Panc1 (cell line): ENCODE measurements around the gene ROR1. TPM values are rescaled to one million over a fixed set of nuclear protein-coding genes. Genes with fewer than 3 reads are reported as not detected.

Experiments
- ATAC-seq: fragments of 200-7000 bp; cut with Tn5 transposase; 2 replicates; pipeline ENCODE4 v1.9.1; 2020; ENCODE audit warnings: mild to moderate bottlenecking, moderate library complexity
- BruUV-seq: library from RNA; stranded (reverse); fragments of 400-500 nt; replicated peaks from 2 replicates; lab custom pipeline; 2021; lab: Mats Ljungman, UMichigan
- CTCF ChIA-PET: fragments of 300-600 bp; sonication (Branson Sonifier 250); formaldehyde crosslinking; loops from one replicate; lab custom pipeline; 2022; ENCODE audit warnings: antibody characterized with exemption; lab: Charles Lee
- POLR2A ChIA-PET: fragments of 300-600 bp; sonication (Branson Sonifier 250); formaldehyde crosslinking; loops from one replicate; lab custom pipeline; 2022; ENCODE audit warnings: antibody characterized with exemption; lab: Charles Lee
- DNase-seq: peaks from one replicate; pipeline ENCODE4 v3.0.0-alpha.2; 2010; ENCODE audit warnings: low read depth, low spot score
- H3K27ac ChIP-seq: 2 replicates; pipeline ENCODE4 v1.5.1; 2011; ENCODE audit warnings: mild to moderate bottlenecking, low read length, inconsistent platforms
- H3K27me3 ChIP-seq: fragments of 200-500 bp; sonication (Bioruptor generic); 2 replicates; pipeline ENCODE4 v1.6.0; 2014; ENCODE audit warnings: low read length, inconsistent platforms; ENCODE audit not compliant: control insufficient read depth, insufficient read depth
- H3K36me3 ChIP-seq: fragments of 200-500 bp; sonication (Bioruptor generic); 2 replicates; pipeline ENCODE4 v1.5.1; 2014; ENCODE audit warnings: inconsistent platforms, mild to moderate bottlenecking, low read length, moderate library complexity; ENCODE audit not compliant: control insufficient read depth, insufficient read depth
- H3K4me1 ChIP-seq: 2 replicates; pipeline ENCODE4 v1.5.1; 2011; ENCODE audit warnings: inconsistent platforms, mild to moderate bottlenecking, low read length, moderate library complexity; ENCODE audit not compliant: control insufficient read depth, insufficient read depth
- H3K4me3 ChIP-seq, 2 experiments: 2 replicates each; pipeline ENCODE4 v1.5.1; 2011 to 2012; ENCODE audit warnings: low read depth in 2 of 2, low read length in 2 of 2, mild to moderate bottlenecking in 2 of 2, inconsistent platforms in 1 of 2, moderate library complexity in 1 of 2
- H3K9me3 ChIP-seq: fragments of 200-500 bp; sonication (Bioruptor generic); 2 replicates; pipeline ENCODE4 v1.5.1; 2014; ENCODE audit warnings: low read depth, mild to moderate bottlenecking, inconsistent platforms, low read length, moderate library complexity; ENCODE audit not compliant: control insufficient read depth, insufficient read depth
- POLR2AphosphoS5 ChIP-seq: IDR thresholded peaks from 2 replicates; pipeline ENCODE4 v1.6.1; 2012; ENCODE audit warnings: mild to moderate bottlenecking, low read depth, low read length, moderate library complexity
- SIN3A ChIP-seq: IDR thresholded peaks from 2 replicates; pipeline ENCODE4 v1.6.1; 2012; ENCODE audit warnings: low read depth, mild to moderate bottlenecking, low read length, moderate library complexity, borderline replicate concordance; ENCODE audit not compliant: insufficient read depth
- TCF7L2 ChIP-seq: IDR thresholded peaks from 2 replicates; pipeline ENCODE4 v1.6.1; 2011; ENCODE audit warnings: mild to moderate bottlenecking, low read depth, low read length, inconsistent platforms
- in situ Hi-C: cut with HindIII; loops from 2 replicates; pipeline ENCODE4 v1.10.0; 2016; ENCODE audit warnings: low sequenced_read_pairs, low pct_unique_long_range_greater_than_20kb
- intact Hi-C: fragments of 100-400 bp; cut with micrococcal nuclease; formaldehyde crosslinking; loops from one replicate; pipeline ENCODE4 v1.10.0; 2022; ENCODE audit not compliant: unreplicated experiment
- total RNA-seq: library from RNA; stranded (reverse); gene quantifications from one replicate; pipeline ENCODE4 v1.2.1, GENCODE V29; 2021; ENCODE audit not compliant: unreplicated experiment
- TF ChIP-seq, protein P1 (sequence below), 2 experiments: IDR thresholded peaks; 2 replicates each; pipeline ENCODE4 v1.6.1; 2011 to 2012; ENCODE audit warnings: low read depth in 2 of 2, control low read depth in 1 of 2, low read length in 1 of 2, mild to moderate bottlenecking in 1 of 2, moderate library complexity in 1 of 2; ENCODE audit not compliant: insufficient read depth in 1 of 2
- TF ChIP-seq, protein P2 (sequence below): fragments of 450-650 bp; IDR thresholded peaks from 2 replicates; pipeline ENCODE4 v1.5.1; 2017; ENCODE audit warnings: mild to moderate bottlenecking

ROR1 gene
- total RNA-seq, 1 experiment from 2014 or later, result 19.3 TPM

DNA sequence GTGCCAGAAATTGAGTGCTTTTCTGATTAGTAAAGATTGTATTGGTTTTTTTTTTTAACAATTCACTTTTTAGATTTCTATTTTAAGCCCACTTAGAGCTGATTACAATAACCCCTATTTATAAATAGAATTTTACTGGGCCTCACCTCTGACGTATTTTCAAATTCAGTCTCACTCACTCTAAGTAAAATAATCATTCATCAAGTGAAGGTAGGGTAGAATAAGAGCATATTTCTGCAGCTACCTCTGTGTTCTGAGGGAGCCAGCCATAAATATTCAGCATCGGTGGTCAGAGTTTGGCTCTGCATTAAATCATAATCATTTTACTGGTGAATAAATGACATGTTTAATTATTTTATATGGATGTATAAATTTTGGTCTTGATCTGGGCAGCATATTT, 333.8 kb downstream of the ROR1 start:
- CTCF ChIA-PET, result no interaction called here

DNA sequence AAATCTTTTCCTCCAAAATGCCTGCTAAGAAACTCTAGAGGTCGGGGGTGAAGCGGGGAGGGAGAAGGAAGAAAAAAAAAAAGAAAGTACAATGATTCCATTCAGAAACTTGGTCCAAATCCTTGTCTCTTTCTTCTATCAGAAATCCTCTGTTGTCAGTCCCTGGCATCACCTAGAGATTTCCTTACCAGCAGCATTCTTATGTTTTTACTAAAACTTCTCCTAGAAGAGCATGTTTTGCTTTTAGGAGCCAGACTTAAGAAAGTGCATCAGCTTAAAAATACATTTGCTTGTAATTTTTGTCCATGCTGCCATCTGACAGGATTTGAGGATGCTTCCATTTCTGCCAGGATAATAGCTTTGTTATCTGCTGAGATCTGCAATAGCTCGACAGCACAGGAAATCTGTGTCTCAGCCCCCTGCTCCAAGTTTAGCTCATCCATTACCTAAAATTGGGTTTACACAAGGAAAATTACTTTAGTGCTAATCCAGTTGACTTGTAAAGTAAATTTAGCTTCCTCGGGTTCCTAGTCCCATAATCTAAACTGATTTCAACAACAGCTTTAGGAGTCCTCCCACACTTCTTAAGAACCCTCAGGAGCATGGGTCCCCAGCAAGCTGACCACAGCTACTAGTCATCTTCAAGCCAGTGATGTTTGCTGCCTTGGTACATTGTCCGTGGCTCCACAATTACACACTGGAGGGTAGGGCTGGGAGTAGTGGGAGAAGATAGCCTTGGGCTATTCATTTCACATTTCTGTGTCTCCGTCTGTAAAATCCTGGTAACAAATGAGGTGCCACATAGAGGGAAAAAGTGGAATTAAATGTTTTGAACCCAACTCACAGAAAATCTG, 337.3 kb downstream of the ROR1 start:
- DNase-seq, result no peak
- Histone ChIP-seq H3K27me3 (no peaks in the 10 kb centered on the region), H3K27ac (no peak overlapping the region), H3K36me3 (no peaks in the 10 kb centered on the region), H3K9me3 (no peaks in the 10 kb centered on the region), H3K4me1 (no peaks in the 10 kb centered on the region), H3K4me3 (no peak overlapping the region)
- no TSS peak for BruUV-seq
- POLR2A ChIA-PET, result interaction anchor here (0.7 kb wide), 2 partner anchors 57 to 166 kb away, joined by 3 to 7 read pairs; no protein-coding TSS in a partner anchor
- CTCF ChIA-PET, result interaction anchor here (1.2 kb wide), 1 partner anchor 26 kb away, joined by 7 read pairs; no protein-coding TSS in a partner anchor
- no peak for TF ChIP-seq TCF7L2
- TF ChIP-seq, protein P1, sequence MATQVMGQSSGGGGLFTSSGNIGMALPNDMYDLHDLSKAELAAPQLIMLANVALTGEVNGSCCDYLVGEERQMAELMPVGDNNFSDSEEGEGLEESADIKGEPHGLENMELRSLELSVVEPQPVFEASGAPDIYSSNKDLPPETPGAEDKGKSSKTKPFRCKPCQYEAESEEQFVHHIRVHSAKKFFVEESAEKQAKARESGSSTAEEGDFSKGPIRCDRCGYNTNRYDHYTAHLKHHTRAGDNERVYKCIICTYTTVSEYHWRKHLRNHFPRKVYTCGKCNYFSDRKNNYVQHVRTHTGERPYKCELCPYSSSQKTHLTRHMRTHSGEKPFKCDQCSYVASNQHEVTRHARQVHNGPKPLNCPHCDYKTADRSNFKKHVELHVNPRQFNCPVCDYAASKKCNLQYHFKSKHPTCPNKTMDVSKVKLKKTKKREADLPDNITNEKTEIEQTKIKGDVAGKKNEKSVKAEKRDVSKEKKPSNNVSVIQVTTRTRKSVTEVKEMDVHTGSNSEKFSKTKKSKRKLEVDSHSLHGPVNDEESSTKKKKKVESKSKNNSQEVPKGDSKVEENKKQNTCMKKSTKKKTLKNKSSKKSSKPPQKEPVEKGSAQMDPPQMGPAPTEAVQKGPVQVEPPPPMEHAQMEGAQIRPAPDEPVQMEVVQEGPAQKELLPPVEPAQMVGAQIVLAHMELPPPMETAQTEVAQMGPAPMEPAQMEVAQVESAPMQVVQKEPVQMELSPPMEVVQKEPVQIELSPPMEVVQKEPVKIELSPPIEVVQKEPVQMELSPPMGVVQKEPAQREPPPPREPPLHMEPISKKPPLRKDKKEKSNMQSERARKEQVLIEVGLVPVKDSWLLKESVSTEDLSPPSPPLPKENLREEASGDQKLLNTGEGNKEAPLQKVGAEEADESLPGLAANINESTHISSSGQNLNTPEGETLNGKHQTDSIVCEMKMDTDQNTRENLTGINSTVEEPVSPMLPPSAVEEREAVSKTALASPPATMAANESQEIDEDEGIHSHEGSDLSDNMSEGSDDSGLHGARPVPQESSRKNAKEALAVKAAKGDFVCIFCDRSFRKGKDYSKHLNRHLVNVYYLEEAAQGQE (IDR thresholded peaks at IDR 0.05; ENCODE audit: insufficient read depth in 1 of 2, low read depth in 2 of 2, low read length in 1 of 2), result no peak
- TF ChIP-seq, protein P2, sequence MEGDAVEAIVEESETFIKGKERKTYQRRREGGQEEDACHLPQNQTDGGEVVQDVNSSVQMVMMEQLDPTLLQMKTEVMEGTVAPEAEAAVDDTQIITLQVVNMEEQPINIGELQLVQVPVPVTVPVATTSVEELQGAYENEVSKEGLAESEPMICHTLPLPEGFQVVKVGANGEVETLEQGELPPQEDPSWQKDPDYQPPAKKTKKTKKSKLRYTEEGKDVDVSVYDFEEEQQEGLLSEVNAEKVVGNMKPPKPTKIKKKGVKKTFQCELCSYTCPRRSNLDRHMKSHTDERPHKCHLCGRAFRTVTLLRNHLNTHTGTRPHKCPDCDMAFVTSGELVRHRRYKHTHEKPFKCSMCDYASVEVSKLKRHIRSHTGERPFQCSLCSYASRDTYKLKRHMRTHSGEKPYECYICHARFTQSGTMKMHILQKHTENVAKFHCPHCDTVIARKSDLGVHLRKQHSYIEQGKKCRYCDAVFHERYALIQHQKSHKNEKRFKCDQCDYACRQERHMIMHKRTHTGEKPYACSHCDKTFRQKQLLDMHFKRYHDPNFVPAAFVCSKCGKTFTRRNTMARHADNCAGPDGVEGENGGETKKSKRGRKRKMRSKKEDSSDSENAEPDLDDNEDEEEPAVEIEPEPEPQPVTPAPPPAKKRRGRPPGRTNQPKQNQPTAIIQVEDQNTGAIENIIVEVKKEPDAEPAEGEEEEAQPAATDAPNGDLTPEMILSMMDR, result no peak
- no peak for TF ChIP-seq POLR2AphosphoS5
- TF ChIP-seq SIN3A, result no peak
- intact Hi-C loops, result no loop called here
- in situ Hi-C loops, result no loop called here
- ATAC-seq, result no peak

More for the DNA sequence above, 333.8 kb downstream of the ROR1 start:
- no peak overlapping the region for H3K27ac ChIP-seq
- no peaks in the 10 kb centered on the region for H3K27me3 ChIP-seq
- no peak overlapping the region for H3K4me3 ChIP-seq
- no peak for ATAC-seq
- no peaks in the 10 kb centered on the region for H3K4me1 ChIP-seq
- TF ChIP-seq POLR2AphosphoS5 (no peak), TCF7L2 (no peak), SIN3A (no peak)
- TF ChIP-seq, protein P2, result no peak
- TF ChIP-seq, protein P1 (IDR thresholded peaks at IDR 0.05; ENCODE audit: insufficient read depth in 1 of 2, low read depth in 2 of 2, low read length in 1 of 2), result no peak
- POLR2A ChIA-PET, result no interaction called here
- no peaks in the 10 kb centered on the region for H3K36me3 ChIP-seq
- BruUV-seq, result no TSS peak
- no peak for DNase-seq
- intact Hi-C loops (no loop called here), in situ Hi-C loops (no loop called here)
- H3K9me3 ChIP-seq, result no peaks in the 10 kb centered on the region
